Stimulated activated CD8-positive, alpha-beta memory T cell treated with anti-CD3 and anti-CD28 coated beads, Interleukin-7, amount 100 ng/mL, for 1 hour (primary cell): ENCODE results near the gene FBLN2.

Source experiments
- DNase-seq, 2 donors: peaks; one replicate each; pipeline ENCODE4 v3.0.0-alpha.2; 2020; ENCODE audit warnings: low read depth in 2 of 2

FBLN2 gene

GRCh38 chr3:13567684-13568514 is 19.0 kb downstream of the FBLN2 start:
- no peak for DNase-seq

- no peak for DNase-seq
Observed at GRCh38 chr3:13568515-13569028, 19.6 kb downstream of the FBLN2 start.

- DNase-seq = no peak
Observed at GRCh38 chr3:13569201-13569600, 20.3 kb downstream of the FBLN2 start.

GRCh38 chr3:13569641-13570390 is 20.9 kb downstream of the FBLN2 start:
- DNase-seq = no peak

GRCh38 chr3:13570391-13571194 is 21.7 kb downstream of the FBLN2 start:
- no peak for DNase-seq

- no peak for DNase-seq
Observed at GRCh38 chr3:13571264-13571663, 22.3 kb downstream of the FBLN2 start.

- no peak for DNase-seq
Observed at GRCh38 chr3:13571831-13572750, 23.2 kb downstream of the FBLN2 start.

- no peak for DNase-seq
Observed at GRCh38 chr3:13572926-13573623, 24.1 kb downstream of the FBLN2 start.

GRCh38 chr3:13574083-13574797 is 25.3 kb downstream of the FBLN2 start:
- no peak for DNase-seq

- DNase-seq = no peak
Observed at GRCh38 chr3:13574798-13575451, 26.0 kb downstream of the FBLN2 start.

GRCh38 chr3:13575459-13576061 is 26.6 kb downstream of the FBLN2 start:
- no peak for DNase-seq

GRCh38 chr3:13577181-13578121 is 28.5 kb downstream of the FBLN2 start:
- no peak for DNase-seq

- DNase-seq = no peak
Observed at GRCh38 chr3:13578251-13578650, 29.3 kb downstream of the FBLN2 start.

GRCh38 chr3:13579063-13579462 is 30.1 kb downstream of the FBLN2 start:
- no peak for DNase-seq

GRCh38 chr3:13580256-13581023 is 31.5 kb downstream of the FBLN2 start:
- DNase-seq = no peak

GRCh38 chr3:13581485-13582365 is 32.8 kb downstream of the FBLN2 start:
- no peak for DNase-seq
